Adipose tissue (tissue), 3 donors: Measurements from ENCODE around the gene NEB. TPM values are rescaled to one million over a fixed set of nuclear protein-coding genes. Genes with fewer than 3 reads are reported as not detected.

Experiments
- H3K27ac ChIP-seq: one replicate; pipeline ENCODE4 v1.5.1; 2013; ENCODE audit warnings: low read depth, low read length
- WGBS, 3 donors: extraction: QIAGEN DNeasy Blood & Tissue Kit; methylation state at CpG; one replicate each; pipeline ENCODE4 v1.1.7; 2013; 5-methylcytosine and 5-hydroxymethylcytosine counted together
- polyA plus RNA-seq, 3 donors: library from polyadenylated mRNA; stranded (reverse); fragments of 200-250 nt; gene quantifications; one replicate each; pipeline ENCODE4 v1.2.3, GENCODE V29; 2013
- donor health status: healthy with polysubstance abuse.
- donor health status: Bipolar disorder and iron deficiency.
- donor health status: healthy.

The NEB gene
- polyA plus RNA-seq, 3 donors = 0.42 to 1.1 (median 1.0) TPM

GRCh38 chr2:151549191-151549590, 185.1 kb downstream of the NEB start:
- H3K27ac ChIP-seq = no peak overlapping the region
- 77 to 93% (median 91%) methylated on average over 2 of the region's 2 CpGs for WGBS, 3 donors

GRCh38 chr2:151544449-151544848, 189.8 kb downstream of the NEB start:
- H3K27ac ChIP-seq = no peak overlapping the region

DNA sequence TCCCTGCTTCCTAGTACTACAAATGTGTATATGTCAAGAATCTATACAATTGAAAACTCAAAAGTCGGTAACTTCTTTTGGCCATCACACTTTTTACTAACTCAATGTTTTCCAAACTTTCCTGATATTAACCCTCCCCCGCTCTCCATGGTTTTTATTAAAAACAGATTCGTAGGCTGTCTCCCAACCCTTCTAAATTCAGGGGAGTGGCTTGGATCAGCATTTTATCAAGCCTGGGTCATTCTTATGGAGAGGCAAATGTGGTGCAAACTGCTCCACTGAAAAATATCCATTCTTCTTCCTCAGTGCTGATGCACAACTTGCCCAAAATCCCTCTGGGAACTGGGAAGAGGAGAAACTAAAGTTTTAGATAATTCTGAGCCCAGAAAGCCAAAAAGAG, 190.4 kb downstream of the NEB start:
- no peak overlapping the region for H3K27ac ChIP-seq
- 61 to 81% (median 78%) methylated on average over 3 of the region's 3 CpGs for WGBS, 3 donors

More at GRCh38 chr2:151544449-151544848, 189.8 kb downstream of the NEB start:
- WGBS, 3 donors = 73 to 93% (median 77%) methylated on average over 5 of the region's 5 CpGs

DNA sequence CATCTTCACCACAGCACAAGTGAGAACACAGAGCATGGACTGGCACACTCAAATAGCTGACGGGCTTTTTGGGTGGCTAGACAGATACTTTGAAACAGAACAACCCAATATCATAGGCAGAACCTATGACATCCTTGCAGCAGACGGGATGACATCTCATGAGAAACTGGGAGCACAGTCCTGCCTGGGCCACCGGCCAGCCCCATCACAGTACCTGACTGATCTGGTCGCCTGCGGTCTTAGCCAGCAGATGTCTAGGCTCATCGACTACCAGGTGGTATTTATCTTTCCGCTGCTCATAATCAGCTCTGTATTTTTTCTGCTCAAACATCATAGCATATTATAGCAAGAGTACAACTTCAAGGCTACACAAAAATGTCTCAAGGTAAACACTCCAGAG, 200.3 kb downstream of the NEB start:
- WGBS, 3 donors = 84 to 91% (median 86%) methylated on average over 7 of the region's 7 CpGs
- H3K27ac ChIP-seq = no peak overlapping the region

DNA sequence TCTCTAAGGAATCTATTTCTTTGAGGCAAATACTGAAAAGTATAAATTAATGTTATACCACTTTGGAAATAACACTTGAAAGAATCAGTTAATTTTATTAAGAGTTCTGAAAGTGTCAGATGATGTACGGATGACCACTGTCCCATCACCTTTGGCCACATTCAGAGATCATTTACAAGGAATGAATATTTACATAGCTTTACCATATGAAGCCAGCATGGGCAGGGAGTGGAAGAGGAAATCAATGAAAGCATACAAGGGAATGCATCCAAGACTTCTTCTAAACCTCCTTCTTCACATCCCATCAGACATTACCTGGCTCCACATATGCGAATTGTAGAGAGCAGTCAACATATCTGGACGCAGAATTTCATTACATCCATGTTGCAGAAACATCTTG, 201.1 kb downstream of the NEB start:
- no peak overlapping the region for H3K27ac ChIP-seq
- 86 to 93% (median 92%) methylated on average over 3 of the region's 3 CpGs for WGBS, 3 donors

DNA sequence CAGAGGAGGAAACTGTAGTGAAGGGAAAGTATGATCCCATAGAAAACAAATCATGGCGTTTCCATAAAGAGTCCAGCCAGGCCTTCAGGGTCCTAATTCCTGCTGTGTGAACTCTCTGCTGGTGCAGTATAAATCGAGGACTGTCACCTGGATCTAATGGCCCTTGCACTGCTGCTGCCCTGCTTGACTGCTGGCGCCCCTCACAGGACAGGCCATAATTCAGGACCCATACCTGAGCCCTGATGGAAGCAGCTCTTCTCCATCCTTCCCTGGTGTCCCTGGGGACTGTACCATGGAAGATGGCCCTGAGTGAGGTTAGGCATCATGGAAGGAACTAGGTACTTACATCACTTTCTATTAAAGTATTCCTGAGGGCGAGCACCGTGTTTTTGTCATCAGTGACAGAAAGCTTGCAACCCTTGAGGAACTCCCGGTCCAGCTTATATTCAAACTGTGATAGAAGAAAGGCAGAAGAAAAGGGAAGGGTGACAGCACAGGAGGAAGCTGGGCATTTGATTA, 207.6 kb downstream of the NEB start:
- no peak overlapping the region for H3K27ac ChIP-seq
- 91 to 96% (median 93%) methylated on average over 6 of the region's 6 CpGs for WGBS, 3 donors

DNA sequence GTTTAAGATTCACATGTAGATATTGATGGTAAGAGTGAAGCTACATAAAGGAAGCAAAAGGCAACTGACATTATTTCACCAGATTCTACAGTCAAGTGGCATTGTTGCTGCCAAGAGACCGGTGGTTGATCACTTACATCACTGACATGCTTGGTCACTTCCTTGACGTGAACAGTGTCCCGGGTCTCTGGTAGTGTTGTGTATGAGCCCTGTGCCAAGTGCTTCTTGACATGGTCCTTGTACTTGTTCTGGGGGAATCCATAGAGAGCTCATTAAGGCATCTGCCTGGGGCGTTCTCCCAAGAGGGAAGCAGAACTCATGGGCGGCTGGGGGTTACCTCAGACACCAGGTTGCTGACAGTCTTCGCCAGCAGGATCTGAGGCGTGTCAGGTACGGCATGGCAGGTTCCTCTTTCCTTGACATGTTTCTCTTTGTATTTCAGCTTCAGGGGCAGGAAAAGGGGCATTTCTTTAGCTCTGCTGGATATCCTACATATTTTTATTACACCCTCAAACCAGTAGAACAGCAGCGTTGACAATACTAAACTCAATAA, 208.4 kb downstream of the NEB start:
- no peak overlapping the region for H3K27ac ChIP-seq
- WGBS, 3 donors = 54 to 84% (median 67%) methylated on average over 9 of the region's 9 CpGs

- no peak overlapping the region for H3K27ac ChIP-seq
- WGBS, 3 donors = 84 to 91% (median 86%) methylated on average over 3 of the region's 3 CpGs
Observed at GRCh38 chr2:151523850-151524249, 210.4 kb downstream of the NEB start.

DNA sequence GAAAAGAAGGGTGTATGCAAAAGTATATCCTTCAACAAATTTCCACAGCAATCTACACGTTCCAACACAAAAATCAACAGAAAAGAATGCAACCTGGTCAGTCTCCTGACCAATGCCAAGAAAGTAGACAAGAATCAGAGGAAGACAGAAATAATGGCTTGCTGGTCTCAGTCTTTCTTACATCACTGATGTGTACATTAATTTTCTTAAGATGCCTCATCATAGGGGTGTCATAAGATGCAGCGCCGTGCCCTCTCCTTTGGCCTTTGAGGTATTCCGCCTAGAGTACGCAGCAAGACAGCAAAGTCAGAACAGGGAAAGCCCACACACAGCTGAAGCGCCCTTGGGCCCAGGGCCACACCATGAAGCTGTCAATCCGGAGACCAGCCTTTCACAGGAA, 211.7 kb downstream of the NEB start:
- WGBS, 3 donors = 91 to 96% (median 92%) methylated on average over 7 of the region's 7 CpGs
- no peak overlapping the region for H3K27ac ChIP-seq

- H3K27ac ChIP-seq = no peak overlapping the region
- 73 to 75% (median 73%) methylated on average over 1 of the region's 1 CpG for WGBS, 3 donors
Observed at GRCh38 chr2:151520976-151521375, 213.3 kb downstream of the NEB start.

GRCh38 chr2:151518802-151519201, 215.5 kb downstream of the NEB start:
- no peak overlapping the region for H3K27ac ChIP-seq
- WGBS, 3 donors = 93 to 94% (median 93%) methylated on average over 3 of the region's 3 CpGs

DNA sequence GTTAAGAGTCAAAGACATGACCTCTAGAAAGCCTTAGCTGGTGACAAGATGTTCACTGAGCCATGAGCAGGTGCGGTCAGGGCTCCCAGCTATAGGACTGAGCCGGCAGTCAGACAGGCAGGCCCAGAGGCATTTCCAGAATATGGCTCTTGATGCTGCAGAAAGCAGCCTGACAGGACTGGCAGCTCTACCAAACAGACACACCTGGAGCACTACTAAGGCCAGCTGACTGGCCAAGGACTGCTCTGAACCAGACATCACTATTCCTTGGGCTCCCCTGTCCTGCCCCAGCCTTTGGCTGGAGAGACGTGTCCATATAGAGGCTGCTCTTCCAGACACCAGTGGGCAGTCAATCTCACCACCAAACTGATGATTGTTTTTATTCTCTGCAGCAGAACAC, 225.8 kb downstream of the NEB start:
- no peak overlapping the region for H3K27ac ChIP-seq
- WGBS, 3 donors = 92 to 95% (median 93%) methylated on average over 3 of the region's 3 CpGs

DNA sequence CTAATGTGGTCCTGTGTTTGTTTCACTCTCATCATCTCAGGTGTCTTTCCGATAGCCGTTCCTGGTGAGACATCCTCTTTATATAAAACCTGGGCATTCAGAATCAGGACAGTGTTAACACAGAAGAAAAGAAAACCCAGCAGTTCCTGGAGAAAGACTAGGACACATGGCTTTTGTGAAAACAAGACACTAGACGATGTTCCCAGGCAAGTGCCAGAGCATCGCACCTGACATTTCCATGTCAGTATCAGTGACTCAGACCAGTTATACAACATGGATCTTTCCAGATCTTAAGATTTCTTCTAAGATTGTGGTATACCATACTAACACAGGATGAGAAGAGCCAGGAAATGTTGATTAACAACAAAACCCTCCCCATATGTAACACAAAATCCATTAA, 228.1 kb downstream of the NEB start:
- H3K27ac ChIP-seq = no peak overlapping the region
- WGBS, 3 donors = 94 to 98% (median 95%) methylated on average over 4 of the region's 4 CpGs

DNA sequence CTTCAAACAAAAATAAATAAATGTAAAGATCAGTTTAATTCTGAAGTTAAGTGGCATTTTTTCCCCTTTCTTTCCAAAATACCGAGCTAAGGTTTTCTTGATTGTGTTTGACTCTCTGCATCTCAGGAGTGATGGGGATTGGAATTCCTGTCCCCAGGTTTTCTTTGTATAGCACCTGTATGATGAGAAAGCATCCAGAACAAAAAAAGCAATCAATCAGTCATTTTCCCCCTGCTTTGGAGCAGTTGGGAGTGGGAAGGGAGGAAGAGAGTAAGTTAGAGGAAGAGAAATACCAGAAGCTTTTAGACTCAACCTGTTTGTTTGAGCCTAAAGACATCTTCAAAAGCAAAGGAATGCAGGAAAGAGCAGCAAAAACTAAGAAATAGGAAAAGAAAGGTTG, 236.1 kb downstream of the NEB start:
- no peak overlapping the region for H3K27ac ChIP-seq
- WGBS, 3 donors = 82 to 96% (median 90%) methylated on average over 1 of the region's 1 CpG

GRCh38 chr2:151491496-151491895, 242.8 kb downstream of the NEB start:
- 78 to 86% (median 82%) methylated on average over 4 of the region's 4 CpGs for WGBS, 3 donors
- H3K27ac ChIP-seq = no peak overlapping the region

DNA sequence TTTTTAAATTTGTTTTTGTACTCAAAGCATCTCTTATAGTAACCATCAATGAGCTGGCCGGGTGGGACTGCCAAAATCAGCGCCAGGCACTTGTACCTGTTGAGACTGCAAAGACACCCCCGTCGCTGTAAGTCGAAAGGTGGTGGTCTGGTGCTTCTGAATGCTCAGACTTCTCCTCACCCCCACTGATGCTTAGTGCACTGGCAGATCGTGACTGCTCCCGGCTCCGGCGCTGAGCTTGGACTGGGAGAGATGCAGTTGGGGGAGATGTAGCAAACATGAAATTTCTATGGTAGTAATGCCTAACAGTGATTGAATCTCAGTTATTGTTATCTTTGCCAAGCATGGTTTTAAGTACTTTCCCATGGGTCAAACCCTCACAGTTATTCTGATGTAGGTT, 244.0 kb downstream of the NEB start:
- H3K27ac ChIP-seq = no peak overlapping the region
- WGBS, 3 donors = 96 to 98% (median 96%) methylated on average over 9 of the region's 9 CpGs

DNA sequence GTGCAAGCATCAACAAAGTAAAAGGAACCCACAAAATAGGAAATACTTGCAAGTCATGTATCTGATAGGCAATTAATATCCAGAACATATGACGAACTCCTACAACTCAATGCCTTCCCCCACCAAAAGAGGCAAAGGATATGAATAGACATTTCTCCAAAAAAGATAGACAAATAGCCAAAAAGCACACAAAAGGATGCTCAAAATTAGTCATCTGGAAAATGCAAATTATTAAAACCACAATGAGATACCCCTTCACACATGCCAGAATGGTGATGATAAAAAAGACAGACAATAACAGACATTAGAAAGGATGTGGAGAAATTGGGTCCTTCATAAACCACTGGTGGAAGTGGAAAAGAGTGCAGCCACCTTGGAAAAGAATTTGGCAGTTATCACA, 248.2 kb downstream of the NEB start:
- 92 to 100% (median 93%) methylated on average over 1 of the region's 1 CpG for WGBS, 3 donors
- no peak overlapping the region for H3K27ac ChIP-seq

- H3K27ac ChIP-seq = no peak overlapping the region
- 68 to 97% (median 94%) methylated on average over 4 of the region's 4 CpGs for WGBS, 3 donors
Observed at GRCh38 chr2:151484100-151484499, 250.2 kb downstream of the NEB start.

- H3K27ac ChIP-seq = no peak overlapping the region
- WGBS, 3 donors = 81 to 97% (median 96%) methylated on average over 6 of the region's 6 CpGs
Observed at GRCh38 chr2:151483546-151483945, 250.7 kb downstream of the NEB start.

- WGBS, 3 donors = 95 to 97% (median 96%) methylated on average over 4 of the region's 4 CpGs
Observed at GRCh38 chr2:151482171-151482725, 252.0 kb downstream of the NEB start.

More at GRCh38 chr2:151482171-151482725, 252.0 kb downstream of the NEB start:
- no peak overlapping the region for H3K27ac ChIP-seq
